Choroid plexus epithelial cell (primary cell): ENCODE results near the gene KCNS3.

Experiments
- DNase-seq: peaks from one replicate; pipeline ENCODE4 v3.0.0-alpha.2; 2010; ENCODE audit warnings: low read depth
- H3K4me3 ChIP-seq: 2 replicates; pipeline ENCODE4 v1.5.1; 2011; ENCODE audit warnings: low read depth, mild to moderate bottlenecking, control low read depth, low read length, moderate library complexity
- TF ChIP-seq, protein P1 (sequence below): conservative IDR thresholded peaks from 2 replicates; pipeline ENCODE4 v1.5.1; 2011; ENCODE audit warnings: low read depth, mild to moderate bottlenecking, control low read depth, inconsistent platforms, low read length, moderate library complexity

Gene KCNS3

DNA sequence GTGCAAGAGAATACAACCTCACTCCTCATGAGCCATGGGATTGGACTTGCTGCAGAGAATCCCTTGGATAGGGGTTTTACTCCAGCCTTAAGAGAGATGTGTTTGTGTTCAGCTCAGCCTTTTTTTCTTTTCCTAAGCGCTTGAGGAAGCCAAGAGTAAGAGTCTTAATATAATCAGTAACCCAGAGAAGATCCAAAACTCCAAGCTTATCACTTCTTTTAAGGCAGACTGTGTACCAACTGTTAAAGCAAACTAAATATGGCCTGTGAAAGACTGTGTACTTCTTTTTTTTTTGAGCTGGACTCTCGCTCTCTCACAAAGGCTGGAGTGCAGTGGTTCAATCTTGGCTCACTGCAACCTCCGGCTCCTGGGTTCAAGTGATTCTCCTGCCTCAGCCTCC is 31.8 kb upstream of the KCNS3 start:
- no peak for DNase-seq
- no peak overlapping the region for H3K4me3 ChIP-seq
- TF ChIP-seq, protein P1, sequence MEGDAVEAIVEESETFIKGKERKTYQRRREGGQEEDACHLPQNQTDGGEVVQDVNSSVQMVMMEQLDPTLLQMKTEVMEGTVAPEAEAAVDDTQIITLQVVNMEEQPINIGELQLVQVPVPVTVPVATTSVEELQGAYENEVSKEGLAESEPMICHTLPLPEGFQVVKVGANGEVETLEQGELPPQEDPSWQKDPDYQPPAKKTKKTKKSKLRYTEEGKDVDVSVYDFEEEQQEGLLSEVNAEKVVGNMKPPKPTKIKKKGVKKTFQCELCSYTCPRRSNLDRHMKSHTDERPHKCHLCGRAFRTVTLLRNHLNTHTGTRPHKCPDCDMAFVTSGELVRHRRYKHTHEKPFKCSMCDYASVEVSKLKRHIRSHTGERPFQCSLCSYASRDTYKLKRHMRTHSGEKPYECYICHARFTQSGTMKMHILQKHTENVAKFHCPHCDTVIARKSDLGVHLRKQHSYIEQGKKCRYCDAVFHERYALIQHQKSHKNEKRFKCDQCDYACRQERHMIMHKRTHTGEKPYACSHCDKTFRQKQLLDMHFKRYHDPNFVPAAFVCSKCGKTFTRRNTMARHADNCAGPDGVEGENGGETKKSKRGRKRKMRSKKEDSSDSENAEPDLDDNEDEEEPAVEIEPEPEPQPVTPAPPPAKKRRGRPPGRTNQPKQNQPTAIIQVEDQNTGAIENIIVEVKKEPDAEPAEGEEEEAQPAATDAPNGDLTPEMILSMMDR, result no peak

- TF ChIP-seq, protein P1, result no peak
- DNase-seq, result no peak
- H3K4me3 ChIP-seq, result no peak overlapping the region
Observed at GRCh38 chr2:17847236-17847635, 31.2 kb upstream of the KCNS3 start.

DNA sequence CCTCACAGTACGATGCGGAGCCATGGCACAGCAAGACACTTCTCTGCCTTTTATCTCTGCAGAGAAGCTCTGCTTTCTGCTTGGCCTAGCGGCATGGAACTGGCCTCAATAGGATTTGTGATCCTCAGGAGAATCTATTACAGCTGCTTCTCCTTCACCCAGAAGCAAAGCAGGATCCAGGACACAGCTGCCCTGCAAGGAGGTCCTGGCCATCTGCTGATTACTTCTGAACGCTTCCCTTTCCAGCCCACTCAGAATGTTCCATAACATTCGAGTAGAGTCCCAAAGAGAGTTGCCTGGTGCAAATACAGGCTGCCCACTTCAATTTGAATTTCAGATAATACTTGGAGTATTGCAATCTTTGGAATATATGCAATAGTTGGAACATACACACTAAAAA is 29.2 kb upstream of the KCNS3 start:
- TF ChIP-seq, protein P1, result no peak
- DNase-seq, result no peak
- no peak overlapping the region for H3K4me3 ChIP-seq

- no peak overlapping the region for H3K4me3 ChIP-seq
- no peak for DNase-seq
- TF ChIP-seq, protein P1, result no peak
Observed at GRCh38 chr2:17850151-17850550, 28.3 kb upstream of the KCNS3 start.

- TF ChIP-seq, protein P1, result peak; percentile 95
- no peak overlapping the region for H3K4me3 ChIP-seq
- DNase-seq, result peak; percentile 78
Observed at GRCh38 chr2:17851731-17852585, 26.5 kb upstream of the KCNS3 start.

DNA sequence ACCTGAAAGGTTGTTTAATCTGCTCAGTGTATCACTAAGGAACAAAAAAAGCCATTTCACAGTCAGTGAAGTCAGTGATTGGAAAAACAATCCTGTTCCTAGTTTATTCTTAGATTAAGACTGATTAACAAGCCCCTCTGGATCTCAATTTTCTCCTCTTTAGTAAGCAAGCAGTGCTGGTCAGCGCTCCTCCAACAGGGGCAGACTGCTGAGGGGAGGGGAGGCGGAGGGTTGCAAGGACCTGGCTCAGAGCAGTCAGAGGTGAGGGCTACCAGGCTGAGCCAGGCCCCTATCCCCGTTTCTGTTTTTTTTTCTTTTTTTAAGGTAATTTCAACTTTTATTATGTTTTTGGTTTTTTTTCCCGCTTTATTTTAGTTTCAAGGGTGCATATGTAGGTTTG is 24.7 kb upstream of the KCNS3 start:
- DNase-seq, result no peak
- TF ChIP-seq, protein P1, result peak; percentile 15
- H3K4me3 ChIP-seq, result no peak overlapping the region

DNA sequence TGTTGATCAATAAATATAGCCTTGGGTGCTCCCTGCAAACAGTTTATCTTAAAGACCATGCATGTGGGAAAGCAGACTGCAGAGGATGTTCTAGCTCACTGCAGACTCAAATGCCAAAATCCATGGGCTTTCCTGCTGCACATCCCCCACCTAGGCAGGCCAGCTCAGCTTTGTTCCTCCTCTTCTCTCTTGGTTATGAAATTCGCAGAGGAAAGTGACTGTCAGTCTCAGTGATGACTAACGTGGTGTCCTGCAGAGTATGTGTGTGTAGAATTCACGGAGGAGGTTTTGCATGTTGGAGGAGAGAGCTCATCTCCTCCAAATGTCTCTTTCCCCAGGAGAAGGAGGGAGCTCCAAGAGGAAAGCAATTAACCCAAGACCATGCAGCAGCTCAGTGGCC is 21.4 kb upstream of the KCNS3 start:
- TF ChIP-seq, protein P1, result no peak
- H3K4me3 ChIP-seq, result no peak overlapping the region
- peak; percentile 61 for DNase-seq
